HG03060 (cell line): ENCODE results near the gene ITGB7.

ENCODE experiments used
- ATAC-seq: cut with Tn5 transposase; IDR thresholded peaks from one replicate; pipeline ENCODE4 v1.9.1; 2021; ENCODE audit warnings: low read depth, moderate number of reproducible peaks; ENCODE audit not compliant: unreplicated experiment

The ITGB7 gene

DNA sequence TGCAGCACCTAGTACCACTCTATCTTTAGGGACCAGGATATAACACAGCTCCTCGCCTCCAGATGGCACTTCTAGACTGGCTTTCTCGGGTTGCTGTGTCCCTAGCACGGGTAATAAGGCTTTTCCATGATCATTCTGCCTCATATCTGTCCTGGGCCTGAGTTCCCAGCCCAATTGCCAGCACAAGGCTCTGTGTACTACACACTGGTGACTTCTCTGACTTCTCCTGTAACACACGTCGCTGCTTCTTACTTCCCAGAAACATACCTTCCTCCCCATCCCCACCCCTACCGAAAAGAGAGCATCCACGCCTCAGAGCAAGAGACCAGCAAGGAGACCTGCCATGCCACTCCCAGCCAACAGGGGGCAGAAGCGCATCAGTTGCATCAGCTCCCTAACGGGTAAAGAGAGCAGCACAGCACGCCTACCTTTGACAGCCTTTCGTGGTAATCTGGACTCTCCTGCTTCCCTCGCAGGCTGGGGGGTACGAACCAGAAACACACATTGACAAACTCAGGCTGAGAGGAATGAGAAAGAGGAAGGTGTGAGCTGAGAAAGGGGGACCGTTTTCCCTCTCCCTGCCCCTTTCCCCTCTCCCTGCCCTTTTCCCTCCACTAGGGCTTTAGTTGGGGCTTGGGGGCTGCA is 47.7 kb downstream of the ITGB7 start:
- ATAC-seq, result peak; percentile 52

DNA sequence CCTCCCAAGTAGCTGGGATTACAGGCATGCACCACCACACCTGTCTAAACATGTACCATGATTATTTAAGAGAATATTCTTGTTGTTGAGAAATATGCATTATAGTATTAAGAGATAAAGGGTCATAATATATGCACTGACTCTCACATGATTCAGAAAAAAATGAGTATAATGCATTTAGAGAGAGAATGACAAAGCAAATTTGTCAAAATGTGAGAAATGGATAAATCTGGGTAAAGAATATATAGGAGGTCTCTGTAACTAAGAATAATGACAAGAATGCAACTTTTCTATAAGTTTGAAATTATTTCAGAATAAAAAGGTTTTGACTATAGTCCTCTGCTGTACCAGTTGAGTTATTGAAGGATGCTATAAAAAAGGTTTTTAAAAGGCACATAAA is 54.7 kb downstream of the ITGB7 start:
- no peak for ATAC-seq

DNA sequence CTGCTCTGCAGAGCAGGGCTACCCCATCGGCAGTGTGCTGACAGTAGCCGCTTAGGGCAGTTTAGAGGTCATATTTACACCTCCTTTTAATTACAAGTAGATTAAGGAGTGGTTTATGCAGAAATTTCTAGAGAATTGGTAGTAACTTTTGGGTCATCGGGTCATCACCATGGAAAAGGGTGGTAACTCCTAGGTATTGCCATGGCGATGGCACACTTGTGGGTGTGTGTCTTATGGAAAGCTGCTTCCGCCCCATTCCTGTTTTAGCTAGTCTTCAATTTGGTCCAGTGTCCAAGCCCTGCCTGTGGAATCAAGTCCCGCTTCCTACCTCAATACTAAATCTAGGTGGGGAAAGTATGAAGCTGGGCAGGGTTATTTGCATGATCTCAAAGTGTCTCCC is 56.0 kb downstream of the ITGB7 start:
- no peak for ATAC-seq

DNA sequence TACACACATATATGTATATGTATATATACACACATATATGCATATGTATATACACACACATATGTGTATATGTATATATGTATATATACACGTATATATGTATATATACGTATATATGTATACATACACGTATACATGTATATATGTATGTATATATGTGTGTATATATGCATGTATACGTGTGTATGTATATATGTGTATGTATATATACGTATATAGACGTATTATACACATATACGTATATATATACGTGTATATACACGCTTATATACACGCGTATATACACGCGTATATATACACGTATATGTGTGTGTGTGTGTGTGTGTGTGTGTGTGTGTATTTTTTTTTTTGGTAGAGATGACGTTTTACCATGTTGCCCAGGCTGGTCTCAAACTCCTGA is 59.4 kb downstream of the ITGB7 start:
- no peak for ATAC-seq

DNA sequence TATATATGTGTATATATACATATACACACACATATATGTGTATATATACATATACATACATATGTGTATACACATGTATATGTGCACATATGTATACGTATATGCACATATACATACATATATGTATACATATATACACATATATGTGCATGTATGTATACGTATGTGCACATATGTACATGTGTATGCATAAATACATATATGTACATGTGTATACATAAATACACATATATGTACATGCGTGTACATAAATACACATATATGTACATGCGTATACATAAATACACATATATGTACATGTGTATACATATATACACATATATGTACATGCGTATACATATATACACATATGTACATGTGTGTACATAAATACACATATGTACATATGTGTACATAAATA is 59.9 kb downstream of the ITGB7 start:
- ATAC-seq, result no peak

DNA sequence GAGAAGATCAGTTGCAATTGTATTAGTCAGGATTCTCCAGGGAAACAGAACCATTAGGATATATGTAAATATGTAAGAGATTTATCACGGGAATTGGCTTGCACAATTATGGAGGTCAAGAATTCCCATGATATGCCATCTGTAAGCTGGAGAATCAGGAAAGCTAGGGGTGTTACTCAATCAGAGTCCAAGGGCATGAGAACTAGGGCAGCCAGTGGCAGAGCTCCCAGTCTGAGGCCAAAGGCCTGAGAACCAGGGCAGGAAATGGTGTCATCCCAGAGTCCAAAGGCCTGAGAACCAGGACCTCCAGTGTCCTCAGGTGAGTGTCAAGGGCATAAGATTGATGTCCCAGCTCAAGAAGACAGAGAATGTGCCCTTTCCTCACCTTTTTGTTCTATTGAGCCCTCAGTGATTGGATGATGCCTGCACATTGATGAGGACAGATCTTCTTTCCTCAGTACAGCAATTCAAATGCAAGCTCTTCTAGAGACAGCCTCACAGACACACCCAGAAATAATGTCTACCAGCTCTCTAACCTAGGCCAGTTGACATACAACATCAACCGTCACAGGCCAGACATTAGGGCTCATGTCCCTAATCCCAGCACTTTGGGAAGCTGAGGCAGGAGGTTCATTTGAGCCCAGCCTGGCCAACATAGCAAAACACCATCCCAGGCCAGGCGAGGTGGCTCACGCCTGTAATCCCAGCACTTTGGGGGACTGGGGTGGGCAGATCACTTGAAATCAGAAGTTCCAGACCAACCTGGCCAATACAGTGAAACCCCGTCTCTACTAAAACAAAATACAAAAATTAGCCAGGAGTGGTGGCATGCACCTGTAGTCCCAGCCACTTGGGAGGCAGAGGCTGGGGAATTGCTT is 61.4 kb downstream of the ITGB7 start:
- ATAC-seq, result no peak

DNA sequence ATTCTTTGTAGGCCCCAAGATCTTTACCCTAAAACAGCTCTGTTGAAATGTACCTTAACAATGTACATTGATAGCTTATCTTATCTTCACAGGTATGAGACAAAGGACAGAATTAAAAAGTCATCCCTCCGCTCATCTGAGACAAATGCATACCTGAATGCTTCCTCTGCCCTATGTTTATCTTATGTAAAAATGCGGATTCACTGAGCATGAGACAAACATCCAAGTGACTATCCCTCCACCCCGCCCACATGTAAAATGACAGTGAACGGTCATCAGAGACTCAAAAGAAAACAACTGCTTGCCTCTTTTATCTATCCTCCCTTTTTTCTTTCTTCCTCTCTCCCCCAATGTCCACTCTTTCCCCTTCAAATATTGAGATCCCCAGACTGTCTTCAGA is 63.7 kb downstream of the ITGB7 start:
- no peak for ATAC-seq
